GM19035 (cell line): Measurements from ENCODE around the gene ZDHHC22.

Experiments used
- ATAC-seq: cut with Tn5 transposase; IDR thresholded peaks from one replicate; pipeline ENCODE4 v1.9.1; 2021; ENCODE audit not compliant: unreplicated experiment

The ZDHHC22 gene

GRCh38 chr14:77157740-77158139, 16.1 kb upstream of the ZDHHC22 start:
- no peak for ATAC-seq

- no peak for ATAC-seq
Measured at GRCh38 chr14:77155083-77155482, 13.5 kb upstream of the ZDHHC22 start.

- no peak for ATAC-seq
Measured at GRCh38 chr14:77154421-77154820, 12.8 kb upstream of the ZDHHC22 start.

- ATAC-seq, result no peak
Measured at GRCh38 chr14:77153802-77154201, 12.2 kb upstream of the ZDHHC22 start.

- no peak for ATAC-seq
Measured at GRCh38 chr14:77151918-77152588, 10.5 kb upstream of the ZDHHC22 start.

- no peak for ATAC-seq
Measured at GRCh38 chr14:77151245-77151644, 9.7 kb upstream of the ZDHHC22 start.

GRCh38 chr14:77148510-77149231, 7.1 kb upstream of the ZDHHC22 start:
- ATAC-seq, result no peak

GRCh38 chr14:77145975-77146740, 4.6 kb upstream of the ZDHHC22 start:
- no peak for ATAC-seq

- ATAC-seq, result no peak
Measured at GRCh38 chr14:77144412-77145115, 3.0 kb upstream of the ZDHHC22 start.

GRCh38 chr14:77143071-77143470, 1.5 kb upstream of the ZDHHC22 start:
- ATAC-seq, result no peak

GRCh38 chr14:77142005-77142800, 612 bp upstream of the ZDHHC22 start:
- ATAC-seq, result no peak

GRCh38 chr14:77140359-77141213, 1.0 kb downstream of the ZDHHC22 start:
- ATAC-seq, result no peak

GRCh38 chr14:77139540-77140358, 1.8 kb downstream of the ZDHHC22 start:
- ATAC-seq, result no peak

- ATAC-seq, result no peak
Measured at GRCh38 chr14:77139022-77139421, 2.6 kb downstream of the ZDHHC22 start.

- ATAC-seq, result no peak
Measured at GRCh38 chr14:77133720-77134338, 7.8 kb downstream of the ZDHHC22 start.

- ATAC-seq, result no peak
Measured at GRCh38 chr14:77131871-77132486, 9.6 kb downstream of the ZDHHC22 start.

- no peak for ATAC-seq
Measured at GRCh38 chr14:77131206-77131605, 10.4 kb downstream of the ZDHHC22 start.

- no peak for ATAC-seq
Measured at GRCh38 chr14:77130386-77130785, 11.2 kb downstream of the ZDHHC22 start.
